Prostate gland (tissue), 1 donor: ENCODE data around the gene C13orf46.

Experiments
- POLR2A ChIP-seq: fragments of 450-650 bp; IDR thresholded peaks from one replicate; pipeline ENCODE4 v1.6.1; 2016; ENCODE audit warnings: antibody characterized with exemption, mild to moderate bottlenecking
- POLR2AphosphoS5 ChIP-seq: sonication (generic); formaldehyde crosslinking; IDR thresholded peaks from one replicate; pipeline ENCODE4 v1.6.1; 2017; ENCODE audit warnings: antibody characterized with exemption

- TF ChIP-seq POLR2AphosphoS5 (no peak), POLR2A (no peak)
Observed at GRCh38 chr13:113967729-113968462, 6.0 kb downstream of the C13orf46 start.
